Hepatocyte (in vitro differentiated cells): ENCODE results near the gene GASK1A.

ENCODE experiments used
- CTCF ChIP-seq: fragments of 200-600 bp; sonication (generic); IDR thresholded peaks from 2 replicates; pipeline ENCODE4 v1.5.1; 2016; ENCODE audit warnings: antibody characterized with exemption, mild to moderate bottlenecking; ENCODE audit not compliant: poor library complexity
- EZH2 ChIP-seq: fragments of 200-600 bp; sonication (generic); IDR thresholded peaks from 2 replicates; pipeline ENCODE4 v1.6.1; 2016; ENCODE audit warnings: antibody characterized with exemption, mild to moderate bottlenecking, borderline replicate concordance

- TF ChIP-seq CTCF (no peak), EZH2 (no peak)
Observed at GRCh38 chr3:42970557-42970956, 8.6 kb upstream of the GASK1A start.
